Measurements from ENCODE around the gene JARID2.

The JARID2 gene

GRCh38 chr6:15393605-15394004, 147.7 kb downstream of the JARID2 start:
- no peak for FAIRE-seq
- DNase-seq (ENCODE audit: low spot score) = no peak

GRCh38 chr6:15395087-15395486, 149.2 kb downstream of the JARID2 start:
- DNase-seq (ENCODE audit: low spot score) (no peak), FAIRE-seq (no peak)

DNA sequence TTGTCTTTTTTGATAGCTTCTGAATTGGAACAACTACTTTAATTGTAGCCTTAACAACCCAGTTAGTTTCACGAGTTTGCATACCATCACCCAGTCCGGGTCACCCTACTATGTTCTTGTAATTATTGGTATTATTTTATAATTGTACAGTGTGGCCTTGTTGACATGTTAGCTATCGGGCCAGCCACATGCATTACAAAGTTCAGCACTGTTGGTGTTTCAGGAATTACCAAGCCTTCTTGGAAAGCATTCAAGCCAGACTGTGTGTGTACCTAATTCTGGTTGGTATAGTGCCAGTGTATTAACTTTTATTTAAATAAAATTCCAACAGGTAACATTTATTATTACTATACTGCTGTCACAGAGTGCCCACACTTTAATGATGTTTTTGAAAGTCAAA, 150.9 kb downstream of the JARID2 start:
- DNase-seq (ENCODE audit: low spot score) = no peak
- FAIRE-seq = no peak

- no peak for DNase-seq (ENCODE audit: low spot score)
- FAIRE-seq = no peak
Observed at GRCh38 chr6:15398633-15399275, 152.9 kb downstream of the JARID2 start.

- FAIRE-seq = no peak
- DNase-seq (ENCODE audit: low spot score) = no peak
Observed at GRCh38 chr6:15399641-15400470, 154.0 kb downstream of the JARID2 start.

DNA sequence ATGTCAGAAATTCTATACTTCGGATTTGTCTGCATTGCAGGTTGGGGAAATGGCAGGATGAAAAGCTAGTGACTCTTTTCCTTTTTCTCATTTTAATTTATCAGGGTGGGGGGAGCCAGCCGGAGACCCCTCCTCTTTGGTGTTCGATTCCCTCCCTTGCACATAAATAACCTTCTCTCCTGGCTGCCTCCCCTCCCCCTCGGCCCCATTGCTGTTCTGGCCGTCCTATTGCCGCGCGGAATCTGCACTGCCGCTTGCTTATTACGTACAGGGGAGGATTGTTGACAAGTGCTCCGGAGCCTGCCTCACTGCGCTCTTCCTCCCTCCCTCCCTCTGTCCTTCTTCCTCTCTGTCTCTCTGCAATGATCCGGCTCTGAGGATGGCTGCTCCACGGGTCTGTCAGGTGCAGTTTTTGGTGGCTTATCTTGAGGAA, 154.7 kb downstream of the JARID2 start:
- FAIRE-seq = no peak
- DNase-seq (ENCODE audit: low spot score) = no peak

- DNase-seq (ENCODE audit: low spot score) = no peak
- FAIRE-seq = no peak
Observed at GRCh38 chr6:15401120-15401519, 155.3 kb downstream of the JARID2 start.

DNA sequence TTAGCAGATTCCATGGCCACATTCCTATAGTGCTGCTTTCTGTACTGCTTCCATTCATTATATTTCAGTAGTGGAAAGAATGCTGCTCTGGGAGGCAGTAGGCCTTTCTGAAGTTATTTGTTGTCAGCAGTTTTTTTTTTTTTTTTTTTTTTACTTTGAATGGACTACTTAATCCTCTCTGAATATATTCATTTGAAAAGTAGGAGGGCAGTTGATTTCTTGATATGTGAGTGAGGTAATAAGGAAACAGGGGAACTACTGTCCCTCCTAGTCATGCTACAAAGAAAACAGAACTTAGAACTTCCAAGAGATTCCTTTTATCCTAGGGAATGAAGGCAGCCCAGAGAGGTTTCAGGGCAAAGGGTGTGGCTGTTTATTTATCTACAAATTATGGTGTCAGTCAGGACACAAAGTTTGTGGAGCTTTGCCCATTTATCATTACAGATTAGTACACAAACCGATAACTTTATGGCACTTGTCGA, 155.9 kb downstream of the JARID2 start:
- no peak for DNase-seq (ENCODE audit: low spot score)
- FAIRE-seq = no peak

- no peak for FAIRE-seq
- DNase-seq (ENCODE audit: low spot score) = no peak
Observed at GRCh38 chr6:15402406-15403045, 156.7 kb downstream of the JARID2 start.

DNA sequence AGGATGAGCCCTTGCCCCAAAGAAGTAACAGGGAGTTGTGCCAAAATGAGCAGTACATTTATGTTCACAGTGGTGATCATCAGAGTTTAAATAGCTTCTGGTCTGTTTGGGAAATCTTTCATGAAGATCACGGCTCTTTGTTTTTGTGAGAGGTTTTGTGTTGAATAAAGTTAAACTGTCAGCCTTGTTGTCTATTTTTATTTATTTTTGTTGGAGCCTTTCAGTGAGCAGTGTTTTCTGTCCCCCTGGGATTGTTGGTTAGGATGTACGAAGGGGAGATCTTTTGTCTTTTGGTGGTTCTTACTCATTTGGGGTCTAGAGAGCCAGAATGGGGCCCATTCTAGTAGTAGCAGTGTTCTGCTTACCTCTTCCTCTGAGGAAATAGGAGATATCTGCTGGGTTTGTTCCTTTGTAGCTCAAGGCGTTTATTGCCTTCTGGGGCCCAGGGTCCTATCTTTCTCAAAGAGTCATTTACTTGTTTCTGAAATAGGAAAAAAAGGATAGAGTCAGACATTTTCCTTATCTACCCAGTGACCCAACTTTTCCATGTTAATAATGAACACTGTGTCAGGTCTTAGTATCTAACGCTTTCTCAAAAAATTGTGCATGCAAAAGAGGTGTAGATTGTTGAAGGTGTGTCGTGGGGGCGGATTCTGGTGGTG, 157.4 kb downstream of the JARID2 start:
- FAIRE-seq (no peak), DNase-seq (ENCODE audit: low spot score) (no peak)

- DNase-seq (ENCODE audit: low spot score) (no peak), FAIRE-seq (no peak)
Observed at GRCh38 chr6:15404685-15404980, 158.8 kb downstream of the JARID2 start.

- FAIRE-seq (no peak), DNase-seq (ENCODE audit: low spot score) (no peak)
Observed at GRCh38 chr6:15405129-15406068, 159.5 kb downstream of the JARID2 start.

DNA sequence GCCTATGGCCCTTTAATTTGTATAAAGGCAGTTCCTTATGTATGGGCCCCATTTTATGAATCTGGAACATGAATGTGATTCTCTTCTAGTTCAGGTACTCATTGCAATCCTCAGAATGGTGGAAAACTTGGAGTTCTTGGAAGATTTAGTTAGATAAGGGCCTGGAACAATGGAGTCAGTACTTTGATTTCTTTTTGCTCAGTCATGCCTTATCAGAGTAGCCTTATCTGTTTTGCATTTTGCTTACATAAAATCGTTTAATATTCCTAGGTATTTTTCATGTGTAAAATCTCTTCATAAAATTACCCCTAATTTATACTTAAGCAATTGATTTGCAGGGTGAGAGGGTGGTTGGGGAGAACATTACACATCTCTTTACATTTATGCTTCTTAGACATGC, 160.6 kb downstream of the JARID2 start:
- no peak for FAIRE-seq
- DNase-seq (ENCODE audit: low spot score) = no peak

DNA sequence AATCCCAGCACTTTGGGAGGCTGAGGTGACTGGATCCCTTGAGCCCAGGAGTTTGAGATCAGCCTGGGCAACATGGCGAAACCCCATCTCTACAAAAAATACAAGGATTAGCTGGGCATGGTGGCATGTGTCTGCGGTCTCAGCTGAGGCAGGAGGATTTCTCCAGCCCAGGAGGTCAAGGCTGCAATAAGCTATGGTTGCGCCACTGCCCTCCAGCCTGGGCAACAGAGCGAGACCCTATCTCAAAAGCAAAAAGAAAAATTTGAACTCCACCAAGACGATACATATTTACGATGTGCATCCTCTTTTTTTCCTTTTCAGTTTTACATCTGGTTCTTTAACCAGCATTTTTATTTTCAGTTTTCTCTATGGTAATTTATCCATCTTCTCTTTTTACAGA, 162.1 kb downstream of the JARID2 start:
- FAIRE-seq = no peak

DNA sequence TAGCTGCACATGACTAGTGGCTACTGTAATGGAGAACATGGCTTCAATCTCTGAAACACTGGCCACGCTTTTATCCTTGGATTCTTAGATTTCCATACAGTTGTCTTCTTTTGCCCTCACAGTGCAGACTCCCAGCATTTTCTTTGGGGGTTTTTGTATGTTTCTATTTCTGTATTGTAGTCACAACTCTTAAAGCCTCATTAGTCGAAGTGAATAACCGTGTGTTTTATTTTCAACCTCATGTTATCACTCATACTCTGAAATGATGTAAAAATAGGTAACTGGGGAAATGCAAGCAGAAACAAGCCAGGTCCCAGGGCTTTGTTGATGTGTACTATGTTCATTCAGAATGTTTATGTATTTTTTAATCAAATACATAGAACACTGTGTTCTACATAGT, 162.9 kb downstream of the JARID2 start:
- FAIRE-seq (no peak), DNase-seq (ENCODE audit: low spot score) (no peak)

More for the DNA sequence above, 162.1 kb downstream of the JARID2 start:
- no peak for DNase-seq (ENCODE audit: low spot score)

DNA sequence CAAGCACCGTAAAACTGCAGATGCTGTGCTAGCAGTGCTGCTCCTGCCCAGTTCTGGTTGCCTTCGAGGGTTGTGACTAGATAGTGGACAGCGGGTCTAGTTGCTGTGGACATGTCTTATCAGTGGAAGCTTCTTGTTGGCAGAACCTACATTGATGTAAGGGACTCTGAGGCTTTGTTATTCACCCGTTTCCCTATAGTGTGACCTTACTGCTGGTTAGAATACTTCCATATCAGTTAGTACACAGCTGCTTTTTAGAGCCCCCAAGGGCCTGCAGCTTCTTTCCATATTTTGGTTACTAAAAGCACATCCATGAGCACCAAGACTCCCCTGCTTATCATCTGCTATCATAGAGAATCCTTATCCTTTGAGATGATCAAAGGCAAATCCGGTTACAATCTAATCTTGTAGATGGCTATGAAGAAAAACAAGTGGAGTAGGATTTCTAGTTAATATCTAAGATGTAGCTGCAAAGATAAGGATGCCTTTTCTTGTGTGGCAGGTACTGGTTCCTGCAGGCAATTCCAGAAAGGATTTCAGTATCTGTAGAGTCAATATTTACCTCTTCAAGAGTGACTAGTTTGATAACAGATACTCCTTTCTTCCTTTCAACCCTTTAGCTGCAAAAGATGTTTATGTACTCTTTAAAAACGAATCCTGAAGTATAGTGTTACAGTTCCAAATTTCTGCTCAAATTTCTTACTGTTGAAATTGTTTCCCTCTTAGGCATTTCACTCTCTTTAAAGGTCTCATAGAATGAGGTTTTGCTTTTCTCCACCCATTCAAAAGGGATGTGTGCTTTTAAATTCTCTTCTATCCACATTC, 163.6 kb downstream of the JARID2 start:
- FAIRE-seq (no peak), DNase-seq (ENCODE audit: low spot score) (no peak)

DNA sequence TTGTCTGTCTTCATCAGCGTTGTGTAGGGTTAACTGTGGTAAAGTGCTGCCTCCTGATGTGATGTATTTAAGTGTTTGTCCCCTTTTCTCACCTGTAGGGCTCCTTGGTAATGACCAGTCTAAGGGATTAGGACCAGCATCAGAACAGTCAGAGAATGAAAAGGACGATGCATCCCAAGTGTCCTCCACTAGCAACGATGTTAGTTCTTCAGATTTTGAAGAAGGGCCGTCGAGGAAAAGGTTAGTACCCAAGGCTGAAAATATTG, 164.2 kb downstream of the JARID2 start:
- FAIRE-seq = no peak
- DNase-seq (ENCODE audit: low spot score) = no peak

DNA sequence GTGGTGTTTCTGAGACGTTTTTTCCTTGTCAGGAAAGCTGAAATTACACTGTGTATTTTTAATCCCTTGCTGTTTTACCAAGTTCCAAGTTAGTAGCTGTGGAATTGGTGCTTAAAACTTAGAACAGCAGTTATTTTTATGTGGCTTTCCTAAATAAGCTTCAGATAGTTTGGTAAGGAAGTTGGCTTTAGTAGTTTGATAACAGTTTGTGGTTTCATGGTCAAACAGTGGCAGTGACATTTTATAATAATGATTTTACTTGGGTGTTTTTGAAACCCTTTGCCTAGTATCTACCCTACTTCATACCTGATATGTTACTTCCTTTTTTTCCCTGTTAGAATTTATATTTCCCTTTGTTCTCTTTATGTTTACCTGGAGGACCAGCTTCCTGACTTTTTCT, 164.9 kb downstream of the JARID2 start:
- DNase-seq (ENCODE audit: low spot score) (no peak), FAIRE-seq (no peak)

GRCh38 chr6:15411766-15412165, 165.9 kb downstream of the JARID2 start:
- DNase-seq (ENCODE audit: low spot score) (no peak), FAIRE-seq (no peak)

- FAIRE-seq (no peak), DNase-seq (ENCODE audit: low spot score) (no peak)
Observed at GRCh38 chr6:15412767-15413166, 166.9 kb downstream of the JARID2 start.

All from RCC 7860 (cell line).